Mammary microvascular endothelial cell (primary cell): ENCODE measurements around the gene OR52A5. TPM values are rescaled to one million over a fixed set of nuclear protein-coding genes. Genes with fewer than 3 reads are reported as not detected.

Experiments used
- total RNA-seq: library from RNA; depleted of rRNA; stranded (reverse); fragments of >200 nt; gene quantifications from 2 replicates; pipeline ENCODE4 v1.2.3, GENCODE V29; 2015

The OR52A5 gene
- not detected in 2 replicates for total RNA-seq

DNA sequence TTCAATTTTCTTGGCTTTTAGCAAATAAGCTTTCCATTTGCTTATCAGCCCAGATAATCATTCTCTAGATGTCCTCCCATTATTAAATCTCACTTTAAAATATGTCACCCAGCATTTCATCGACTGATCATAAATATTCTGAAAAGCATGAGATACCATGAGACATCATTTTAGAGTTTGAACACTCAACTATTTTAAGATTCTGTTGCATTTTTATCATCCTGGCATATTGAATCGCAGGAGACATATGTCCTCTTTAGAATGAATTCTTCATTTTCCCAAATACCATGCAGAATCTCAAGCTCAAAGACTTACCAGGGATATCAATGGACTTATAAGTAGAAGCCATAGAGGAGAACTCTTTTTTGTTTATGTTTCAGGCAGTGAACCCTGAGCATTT is at the start of gene OR52A5:
OR52A5 (minus strand) TSS at position 361 of the 400 bp plus-strand sequence. CDS start 5,714 bp downstream, outside the sequence.

DNA sequence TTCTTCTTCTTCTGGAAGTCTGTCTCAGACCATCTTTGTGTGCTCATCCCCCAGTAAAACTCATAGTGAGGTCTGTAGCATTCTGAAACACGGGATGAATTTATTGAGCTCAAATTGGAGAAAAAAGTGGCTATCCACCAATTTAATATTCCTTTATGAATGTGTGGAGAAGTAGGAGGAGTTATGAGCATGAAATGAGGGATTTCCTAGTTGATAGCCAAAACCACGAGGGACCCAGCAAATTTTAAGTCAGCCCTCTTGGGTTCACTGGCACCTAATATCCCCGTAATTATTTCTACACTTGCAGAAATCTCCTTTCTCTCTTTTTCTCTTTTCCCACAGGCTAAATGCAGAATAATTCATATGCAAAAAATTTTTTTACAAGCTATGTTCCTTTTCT is 16.5 kb upstream of the OR52A5 start, which contains the start of gene OR52A1:
OR52A1 (minus strand) TSS at position 101 of the 400 bp plus-strand sequence. CDS start 2,388 bp downstream, outside the sequence.

Other genes starting within 250 kb of the OR52A5 start
- not detected in 2 replicates for gene OR51A7, start 234.6 kb downstream of the OR52A5 start, total RNA-seq
- gene OR51G2, start 219.0 kb downstream of the OR52A5 start, total RNA-seq, result not detected in 2 replicates
- not detected in 2 replicates for gene OR51G1, start 214.0 kb downstream of the OR52A5 start, total RNA-seq
- not detected in 2 replicates for gene OR51A4, start 190.8 kb downstream of the OR52A5 start, total RNA-seq
- gene OR51A2, start 182.6 kb downstream of the OR52A5 start, total RNA-seq, result not detected in 2 replicates
- not detected in 2 replicates for gene OR51L1, start 143.5 kb downstream of the OR52A5 start, total RNA-seq
- not detected in 2 replicates for gene OR52J3, start 91.8 kb downstream of the OR52A5 start, total RNA-seq
- gene OR52E2, start 78.7 kb downstream of the OR52A5 start, total RNA-seq, result not detected in 2 replicates
- gene OR52E1, start 68.8 kb downstream of the OR52A5 start, total RNA-seq, result not detected in 2 replicates
- not detected in 2 replicates for gene OR52A1, start 16.4 kb upstream of the OR52A5 start, total RNA-seq
- gene OR51V1, start 62.3 kb upstream of the OR52A5 start, total RNA-seq, result not detected in 2 replicates
- not detected in 2 replicates for gene HBB, start 88.7 kb upstream of the OR52A5 start, total RNA-seq
- gene HBD, start 96.1 kb upstream of the OR52A5 start, total RNA-seq, result not detected in 2 replicates
- gene HBG1, start 111.5 kb upstream of the OR52A5 start, total RNA-seq, result not detected in 2 replicates
- gene HBG2, start 116.4 kb upstream of the OR52A5 start, total RNA-seq, result not detected in 2 replicates
- gene HBE1, start 131.6 kb upstream of the OR52A5 start, total RNA-seq, result not detected in 2 replicates
- gene OR51B4, start 163.6 kb upstream of the OR52A5 start, total RNA-seq, result not detected in 2 replicates
- gene OR51B2, start 185.9 kb upstream of the OR52A5 start, total RNA-seq, result not detected in 2 replicates
- not detected in 2 replicates for gene OR51B5, start 205.2 kb upstream of the OR52A5 start, total RNA-seq
- not detected in 2 replicates for gene OR51B6, start 213.2 kb upstream of the OR52A5 start, total RNA-seq
- not detected in 2 replicates for gene OR51M1, start 245.5 kb upstream of the OR52A5 start, total RNA-seq